ENCODE data around the gene TNIP1.

The TNIP1 gene

GRCh38 chr5:151095341-151096000 is 14.6 kb upstream of the TNIP1 start:
- Histone ChIP-seq H3K36me3 (ENCODE audit: control insufficient read depth, low read length) (no peaks in the 10 kb centered on the region), H3K4me1 (ENCODE audit: control insufficient read depth, low read length) (peaks cover 42% of the 10 kb centered on the region), H3K9me2 (replicated peaks; ENCODE audit: control insufficient read depth, low read length) (no peaks in the 10 kb centered on the region), H3K4me2 (ENCODE audit: low read length) (no peak overlapping the region), H3K4me3 (ENCODE audit: low read length) (no peak overlapping the region), H4K20me1 (ENCODE audit: control insufficient read depth, insufficient read depth, low read depth, low read length) (no peaks in the 10 kb centered on the region), H3K27me3 (ENCODE audit: control insufficient read depth, low read length) (no peaks in the 10 kb centered on the region; the same call in 1 of the 2 replicates), H3F3A (ENCODE audit: control insufficient read depth, insufficient read depth) (no peaks in the 10 kb centered on the region), H3K79me2 (ENCODE audit: control insufficient read depth, low read length) (no peaks in the 10 kb centered on the region), H3K27ac (ENCODE audit: low read depth, low read length) (no peak overlapping the region), H3K9me3 (ENCODE audit: control insufficient read depth, insufficient read depth, low read length) (no peaks in the 10 kb centered on the region)
- TF ChIP-seq CTCF (IDR thresholded peaks at IDR 0.05; ENCODE audit: low read depth, low read length, poor library complexity, severe bottlenecking) (no peak), EZH2phosphoT487 (IDR thresholded peaks at IDR 0.05; ENCODE audit: borderline replicate concordance, low read length) (no peak)

GRCh38 chr5:151094852-151095245 is 14.0 kb upstream of the TNIP1 start:
- Histone ChIP-seq H3K36me3 (ENCODE audit: control insufficient read depth, low read length) (no peaks in the 10 kb centered on the region), H3K9me2 (replicated peaks; ENCODE audit: control insufficient read depth, low read length) (no peaks in the 10 kb centered on the region), H3K79me2 (ENCODE audit: control insufficient read depth, low read length) (no peaks in the 10 kb centered on the region), H3K27ac (ENCODE audit: low read depth, low read length) (no peak overlapping the region), H3F3A (ENCODE audit: control insufficient read depth, insufficient read depth) (no peaks in the 10 kb centered on the region), H3K4me1 (ENCODE audit: control insufficient read depth, low read length) (peaks cover 42% of the 10 kb centered on the region), H3K27me3 (ENCODE audit: control insufficient read depth, low read length) (no peaks in the 10 kb centered on the region; the same call in 1 of the 2 replicates), H4K20me1 (ENCODE audit: control insufficient read depth, insufficient read depth, low read depth, low read length) (no peaks in the 10 kb centered on the region), H3K4me2 (ENCODE audit: low read length) (peak overlapping the region; percentile 52), H3K4me3 (ENCODE audit: low read length) (no peak overlapping the region), H3K9me3 (ENCODE audit: control insufficient read depth, insufficient read depth, low read length) (no peaks in the 10 kb centered on the region)
- TF ChIP-seq CTCF (IDR thresholded peaks at IDR 0.05; ENCODE audit: low read depth, low read length, poor library complexity, severe bottlenecking) (no peak), EZH2phosphoT487 (IDR thresholded peaks at IDR 0.05; ENCODE audit: borderline replicate concordance, low read length) (no peak)

GRCh38 chr5:151094030-151094851 is 13.4 kb upstream of the TNIP1 start:
- Histone ChIP-seq H3K79me2 (ENCODE audit: control insufficient read depth, low read length) (no peaks in the 10 kb centered on the region), H3K9me2 (replicated peaks; ENCODE audit: control insufficient read depth, low read length) (no peaks in the 10 kb centered on the region), H3F3A (ENCODE audit: control insufficient read depth, insufficient read depth) (no peaks in the 10 kb centered on the region), H3K4me2 (ENCODE audit: low read length) (peak overlapping the region; percentile 52), H3K36me3 (ENCODE audit: control insufficient read depth, low read length) (no peaks in the 10 kb centered on the region), H3K4me1 (ENCODE audit: control insufficient read depth, low read length) (peaks cover 42% of the 10 kb centered on the region), H3K27me3 (ENCODE audit: control insufficient read depth, low read length) (no peaks in the 10 kb centered on the region; the same call in 1 of the 2 replicates), H3K27ac (ENCODE audit: low read depth, low read length) (no peak overlapping the region), H4K20me1 (ENCODE audit: control insufficient read depth, insufficient read depth, low read depth, low read length) (no peaks in the 10 kb centered on the region), H3K9me3 (ENCODE audit: control insufficient read depth, insufficient read depth, low read length) (no peaks in the 10 kb centered on the region), H3K4me3 (ENCODE audit: low read length) (peak overlapping the region; percentile 34)
- TF ChIP-seq CTCF (IDR thresholded peaks at IDR 0.05; ENCODE audit: low read depth, low read length, poor library complexity, severe bottlenecking): no peak
- TF ChIP-seq EZH2phosphoT487 (IDR thresholded peaks at IDR 0.05; ENCODE audit: borderline replicate concordance, low read length): no peak

All from DOHH2 (cell line).